Measurements from ENCODE around the gene KLHL24.

DNA sequence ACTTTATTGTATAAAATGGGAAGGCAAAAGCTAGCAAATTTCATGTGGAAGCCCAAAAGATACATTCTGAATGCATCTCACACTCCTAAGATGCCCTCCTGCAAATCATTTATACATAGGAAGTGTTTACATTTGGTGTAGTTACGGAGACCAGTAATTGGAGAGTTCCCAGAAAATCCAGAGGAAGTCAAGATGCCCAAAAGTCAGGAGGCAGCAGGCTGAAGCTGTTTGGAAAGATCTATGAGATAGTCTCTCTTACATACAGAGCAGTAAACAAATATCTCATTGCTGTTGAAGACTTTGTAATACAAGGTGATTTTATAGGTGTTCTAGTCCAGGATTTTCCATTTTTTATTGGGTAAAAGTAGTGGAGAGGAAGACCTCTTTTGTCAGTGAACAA lies 8.8 kb downstream of the KLHL24 start:
- TF ChIP-seq, protein P1, sequence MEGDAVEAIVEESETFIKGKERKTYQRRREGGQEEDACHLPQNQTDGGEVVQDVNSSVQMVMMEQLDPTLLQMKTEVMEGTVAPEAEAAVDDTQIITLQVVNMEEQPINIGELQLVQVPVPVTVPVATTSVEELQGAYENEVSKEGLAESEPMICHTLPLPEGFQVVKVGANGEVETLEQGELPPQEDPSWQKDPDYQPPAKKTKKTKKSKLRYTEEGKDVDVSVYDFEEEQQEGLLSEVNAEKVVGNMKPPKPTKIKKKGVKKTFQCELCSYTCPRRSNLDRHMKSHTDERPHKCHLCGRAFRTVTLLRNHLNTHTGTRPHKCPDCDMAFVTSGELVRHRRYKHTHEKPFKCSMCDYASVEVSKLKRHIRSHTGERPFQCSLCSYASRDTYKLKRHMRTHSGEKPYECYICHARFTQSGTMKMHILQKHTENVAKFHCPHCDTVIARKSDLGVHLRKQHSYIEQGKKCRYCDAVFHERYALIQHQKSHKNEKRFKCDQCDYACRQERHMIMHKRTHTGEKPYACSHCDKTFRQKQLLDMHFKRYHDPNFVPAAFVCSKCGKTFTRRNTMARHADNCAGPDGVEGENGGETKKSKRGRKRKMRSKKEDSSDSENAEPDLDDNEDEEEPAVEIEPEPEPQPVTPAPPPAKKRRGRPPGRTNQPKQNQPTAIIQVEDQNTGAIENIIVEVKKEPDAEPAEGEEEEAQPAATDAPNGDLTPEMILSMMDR (conservative IDR thresholded peaks at IDR 0.05), result no peak
- no peak for TF ChIP-seq ZFX (IDR thresholded peaks at IDR 0.05)
